A673 (cell line): ENCODE data around the gene RNU1-1.

Experiments
- EZH2 ChIP-seq: fragments of 200-600 bp; sonication (generic); IDR thresholded peaks from 2 replicates; pipeline ENCODE4 v1.6.1; 2017; ENCODE audit warnings: borderline replicate concordance, low read depth, mild to moderate bottlenecking, mixed read lengths, antibody characterized with exemption, low read length; ENCODE audit not compliant: poor library complexity, severe bottlenecking
- TF ChIP-seq, protein P1 (sequence below): fragments of 300-800, 200-600 bp; sonication (generic); conservative IDR thresholded peaks from 2 replicates; pipeline ENCODE4 v1.5.1; 2017; ENCODE audit warnings: low read depth, mild to moderate bottlenecking, antibody characterized with exemption, low read length, moderate library complexity, mixed read lengths

DNA sequence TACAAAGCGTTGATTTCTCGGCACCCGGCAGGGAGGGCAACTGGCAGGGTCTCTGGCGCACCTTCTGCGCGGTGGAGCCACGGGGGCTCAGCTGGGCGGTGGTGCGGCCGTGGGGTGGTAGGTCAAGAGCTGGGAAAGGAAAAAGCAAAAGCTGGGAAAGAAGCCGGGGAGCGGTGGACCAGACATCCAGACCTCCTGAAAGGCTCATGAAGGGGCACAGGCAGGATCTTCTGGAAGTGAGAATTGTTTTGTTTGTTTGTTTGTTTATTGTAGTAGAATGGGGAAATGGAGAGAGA is 7.2 kb upstream of the RNU1-1 start:
- TF ChIP-seq, protein P1, sequence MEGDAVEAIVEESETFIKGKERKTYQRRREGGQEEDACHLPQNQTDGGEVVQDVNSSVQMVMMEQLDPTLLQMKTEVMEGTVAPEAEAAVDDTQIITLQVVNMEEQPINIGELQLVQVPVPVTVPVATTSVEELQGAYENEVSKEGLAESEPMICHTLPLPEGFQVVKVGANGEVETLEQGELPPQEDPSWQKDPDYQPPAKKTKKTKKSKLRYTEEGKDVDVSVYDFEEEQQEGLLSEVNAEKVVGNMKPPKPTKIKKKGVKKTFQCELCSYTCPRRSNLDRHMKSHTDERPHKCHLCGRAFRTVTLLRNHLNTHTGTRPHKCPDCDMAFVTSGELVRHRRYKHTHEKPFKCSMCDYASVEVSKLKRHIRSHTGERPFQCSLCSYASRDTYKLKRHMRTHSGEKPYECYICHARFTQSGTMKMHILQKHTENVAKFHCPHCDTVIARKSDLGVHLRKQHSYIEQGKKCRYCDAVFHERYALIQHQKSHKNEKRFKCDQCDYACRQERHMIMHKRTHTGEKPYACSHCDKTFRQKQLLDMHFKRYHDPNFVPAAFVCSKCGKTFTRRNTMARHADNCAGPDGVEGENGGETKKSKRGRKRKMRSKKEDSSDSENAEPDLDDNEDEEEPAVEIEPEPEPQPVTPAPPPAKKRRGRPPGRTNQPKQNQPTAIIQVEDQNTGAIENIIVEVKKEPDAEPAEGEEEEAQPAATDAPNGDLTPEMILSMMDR, result no peak
- no peak for TF ChIP-seq EZH2
